HEK293 (cell line): ENCODE results near the gene AMBRA1.

ENCODE experiments used
- CTCF ChIA-PET: fragments of 350-600 bp; formaldehyde crosslinking; extraction: SDS; loops from one replicate; lab custom pipeline; 2021; ENCODE audit warnings: antibody characterized with exemption; lab: Yijun Ruan, JAX
- POLR2A ChIA-PET: fragments of 300-600 bp; formaldehyde crosslinking; extraction: SDS; loops from one replicate; lab custom pipeline; 2020; ENCODE audit warnings: antibody characterized with exemption, inconsistent platforms; lab: Yijun Ruan, JAX
- H3K27ac ChIP-seq: fragments of 200-500 bp; sonication (Bioruptor generic); 2 replicates; pipeline ENCODE4 v1.5.1; 2014; ENCODE audit warnings: low read depth, low read length, control low read depth, inconsistent platforms; ENCODE audit errors: extremely low read depth
- H3K36me3 ChIP-seq, 2 experiments: fragments of 200-500 bp in 1 of 2; sonication (Bioruptor generic) in 1 of 2; 1 replicate in 1 of 2; 2 replicates in 1 of 2; pipeline ENCODE4 v1.5.1; 2014 to 2017; ENCODE audit warnings: inconsistent platforms in 2 of 2, low read length in 2 of 2; ENCODE audit not compliant: control insufficient read depth in 2 of 2, insufficient read depth in 1 of 2
- H3K4me1 ChIP-seq: fragments of 200-500 bp; sonication (Bioruptor generic); 2 replicates; pipeline ENCODE4 v1.5.1; 2014; ENCODE audit warnings: mild to moderate bottlenecking, low read length, inconsistent platforms; ENCODE audit not compliant: control insufficient read depth, insufficient read depth
- H3K4me3 ChIP-seq: 2 replicates; pipeline ENCODE4 v1.5.1; 2011; ENCODE audit warnings: low read depth, mild to moderate bottlenecking, control low read depth, low read length, moderate library complexity
- H3K9me3 ChIP-seq: fragments of 200-500 bp; sonication (Bioruptor generic); 2 replicates; pipeline ENCODE4 v1.5.1; 2014; ENCODE audit warnings: low read depth, low read length, inconsistent platforms; ENCODE audit not compliant: control insufficient read depth, insufficient read depth
- BCL11B ChIP-seq: fragments of 450-650 bp; formaldehyde crosslinking; IDR thresholded peaks from 2 replicates; pipeline ENCODE4 v1.5.1; 2016; ENCODE audit warnings: low read depth, missing biosample characterization, missing genetic modification characterization
- KLF16 ChIP-seq: fragments of 450-650 bp; formaldehyde crosslinking; IDR thresholded peaks from 2 replicates; pipeline ENCODE4 v1.5.1; 2017; ENCODE audit warnings: missing biosample characterization, missing genetic modification characterization
- MZF1 ChIP-seq: fragments of 450-650 bp; formaldehyde crosslinking; IDR thresholded peaks from 2 replicates; pipeline ENCODE4 v1.5.1; 2017; ENCODE audit warnings: missing biosample characterization, missing genetic modification characterization, borderline replicate concordance
- WT1 ChIP-seq: fragments of 450-650 bp; formaldehyde crosslinking; IDR thresholded peaks from 2 replicates; pipeline ENCODE4 v1.5.1; 2016; ENCODE audit warnings: missing biosample characterization, missing genetic modification characterization
- ZFP3 ChIP-seq: fragments of 450-650 bp; formaldehyde crosslinking; IDR thresholded peaks from 2 replicates; pipeline ENCODE4 v1.5.1; 2016; ENCODE audit warnings: low read depth, missing biosample characterization, missing genetic modification characterization
- ZNF133 ChIP-seq: fragments of 450-650 bp; formaldehyde crosslinking; IDR thresholded peaks from 2 replicates; pipeline ENCODE4 v1.5.1; 2016; ENCODE audit warnings: missing biosample characterization, missing genetic modification characterization
- ZNF16 ChIP-seq: fragments of 450-650 bp; formaldehyde crosslinking; IDR thresholded peaks from 2 replicates; pipeline ENCODE4 v1.5.1; 2016; ENCODE audit warnings: low read depth, missing biosample characterization, missing genetic modification characterization
- ZNF214 ChIP-seq: fragments of 450-650 bp; formaldehyde crosslinking; IDR thresholded peaks from 2 replicates; pipeline ENCODE4 v1.5.1; 2017; ENCODE audit warnings: missing biosample characterization, mild to moderate bottlenecking, missing genetic modification characterization, borderline replicate concordance
- ZNF223 ChIP-seq: fragments of 450-650 bp; formaldehyde crosslinking; IDR thresholded peaks from 2 replicates; pipeline ENCODE4 v1.5.1; 2016; ENCODE audit warnings: missing biosample characterization, missing genetic modification characterization
- ZNF23 ChIP-seq: fragments of 450-650 bp; formaldehyde crosslinking; IDR thresholded peaks from 2 replicates; pipeline ENCODE4 v1.5.1; 2016; ENCODE audit warnings: missing biosample characterization, missing genetic modification characterization, borderline replicate concordance
- ZNF292 ChIP-seq: fragments of 450-650 bp; formaldehyde crosslinking; IDR thresholded peaks from 2 replicates; pipeline ENCODE4 v1.5.1; 2016; ENCODE audit warnings: low read depth, missing biosample characterization, missing genetic modification characterization, borderline replicate concordance
- ZNF391 ChIP-seq: fragments of 450-650 bp; formaldehyde crosslinking; IDR thresholded peaks from 2 replicates; pipeline ENCODE4 v1.5.1; 2016; ENCODE audit warnings: low read depth, missing biosample characterization, missing genetic modification characterization, borderline replicate concordance
- ZNF404 ChIP-seq: fragments of 450-650 bp; formaldehyde crosslinking; IDR thresholded peaks from 2 replicates; pipeline ENCODE4 v1.5.1; 2017; ENCODE audit warnings: missing biosample characterization, missing genetic modification characterization
- ZNF521 ChIP-seq: fragments of 450-650 bp; formaldehyde crosslinking; IDR thresholded peaks from 2 replicates; pipeline ENCODE4 v1.5.1; 2017; ENCODE audit warnings: missing biosample characterization, mild to moderate bottlenecking, missing genetic modification characterization
- ZNF558 ChIP-seq: fragments of 450-650 bp; formaldehyde crosslinking; IDR thresholded peaks from 2 replicates; pipeline ENCODE4 v1.5.1; 2016; ENCODE audit warnings: missing biosample characterization, missing genetic modification characterization
- ZNF560 ChIP-seq: fragments of 450-650 bp; formaldehyde crosslinking; IDR thresholded peaks from 2 replicates; pipeline ENCODE4 v1.5.1; 2017; ENCODE audit warnings: missing biosample characterization, missing genetic modification characterization, borderline replicate concordance
- ZNF621 ChIP-seq: fragments of 450-650 bp; formaldehyde crosslinking; IDR thresholded peaks from 2 replicates; pipeline ENCODE4 v1.5.1; 2017; ENCODE audit warnings: missing biosample characterization, missing genetic modification characterization
- ZNF701 ChIP-seq: fragments of 450-650 bp; formaldehyde crosslinking; IDR thresholded peaks from 2 replicates; pipeline ENCODE4 v1.5.1; 2016; ENCODE audit warnings: missing biosample characterization, missing genetic modification characterization
- ZNF768 ChIP-seq: fragments of 450-650 bp; formaldehyde crosslinking; IDR thresholded peaks from 2 replicates; pipeline ENCODE4 v1.5.1; 2018; ENCODE audit warnings: missing biosample characterization, mild to moderate bottlenecking, missing genetic modification characterization
- ZNF791 ChIP-seq: fragments of 450-650 bp; formaldehyde crosslinking; IDR thresholded peaks from 2 replicates; pipeline ENCODE4 v1.5.1; 2016; ENCODE audit warnings: missing biosample characterization, missing genetic modification characterization
- ZNF830 ChIP-seq: fragments of 450-650 bp; IDR thresholded peaks from 2 replicates; pipeline ENCODE4 v1.5.0; 2018; ENCODE audit warnings: missing biosample characterization, missing genetic modification characterization, low read depth, mild to moderate bottlenecking, moderate library complexity
- ZXDB ChIP-seq: fragments of 450-650 bp; formaldehyde crosslinking; IDR thresholded peaks from 2 replicates; pipeline ENCODE4 v1.5.1; 2016; ENCODE audit warnings: missing biosample characterization, missing genetic modification characterization
- TF ChIP-seq, protein P1 (sequence below): fragments of 450-650 bp; formaldehyde crosslinking; IDR thresholded peaks from 2 replicates; pipeline ENCODE4 v1.5.1; 2016; ENCODE audit warnings: missing biosample characterization, missing genetic modification characterization
- TF ChIP-seq, protein P2 (sequence below): fragments of 450-650 bp; formaldehyde crosslinking; IDR thresholded peaks from 2 replicates; pipeline ENCODE4 v1.5.1; 2016; ENCODE audit warnings: missing biosample characterization, missing genetic modification characterization
- TF ChIP-seq, protein P3 (sequence below): fragments of 450-650 bp; formaldehyde crosslinking; IDR thresholded peaks from 2 replicates; pipeline ENCODE4 v1.5.1; 2016; ENCODE audit warnings: missing biosample characterization, missing genetic modification characterization
- TF ChIP-seq, protein P4 (sequence below): fragments of 450-650 bp; formaldehyde crosslinking; IDR thresholded peaks from 2 replicates; pipeline ENCODE4 v1.5.1; 2016; ENCODE audit warnings: missing biosample characterization, missing genetic modification characterization

Gene AMBRA1

DNA sequence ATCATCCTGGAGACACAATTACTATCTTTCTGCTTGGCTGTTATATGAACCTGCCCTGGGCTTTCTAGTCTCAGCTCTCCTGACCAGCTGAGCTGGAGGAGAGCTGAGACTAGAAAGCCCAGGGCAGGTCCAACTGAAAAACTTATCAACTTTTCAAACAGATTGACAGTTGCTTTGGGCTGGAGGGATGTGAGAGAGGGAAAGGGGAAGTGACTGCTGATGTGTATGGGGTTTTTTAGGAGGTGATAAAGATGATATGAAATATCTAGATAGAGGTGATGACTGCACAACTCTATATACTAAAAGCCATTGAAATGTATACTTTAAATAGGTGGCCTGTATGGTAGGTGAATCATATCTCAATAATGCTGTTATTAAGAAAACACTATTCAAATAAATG, 142.1 kb downstream of the AMBRA1 start:
- ChIA-PET POLR2A (no interaction called here), CTCF (interaction anchor here (0.9 to 1.6 kb wide), 2 partner anchors 36 to 77 kb away, joined by 3 to 5 read pairs; no protein-coding TSS in a partner anchor)
- no peak overlapping the region for H3K4me3 ChIP-seq

DNA sequence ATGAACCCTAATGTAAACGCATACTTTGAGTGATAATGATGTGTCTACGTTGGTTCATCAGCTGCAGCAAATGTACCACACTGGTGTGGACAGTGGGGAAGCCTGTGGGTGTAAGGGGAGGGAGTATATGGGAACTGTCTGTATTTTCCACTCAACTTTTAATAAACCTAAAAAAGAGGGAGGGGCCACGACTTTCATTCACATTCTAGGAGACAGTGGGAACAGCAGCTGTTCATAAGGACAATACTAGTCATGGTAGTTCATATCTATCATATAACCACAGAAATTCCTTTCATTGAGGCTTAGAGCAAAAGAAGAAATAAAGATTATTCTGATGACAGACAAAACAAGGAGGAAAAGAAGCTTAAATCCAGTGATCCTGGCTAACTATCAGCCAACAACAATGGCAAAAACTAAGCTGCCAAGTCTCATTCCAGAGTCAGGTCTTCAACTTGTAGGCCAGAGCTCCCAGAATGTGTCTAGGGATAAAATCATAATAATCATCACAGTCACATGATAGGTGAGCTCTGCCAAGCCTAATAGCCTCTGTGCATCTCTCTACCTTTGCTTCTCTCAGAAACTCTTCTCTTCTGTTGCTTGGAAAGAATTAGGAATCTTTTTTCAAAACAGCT, 142.9 kb downstream of the AMBRA1 start:
- no peak for TF ChIP-seq ZXDB (tag by site-specific recombination)
- TF ChIP-seq ZNF560 (tag by site-specific recombination), result no peak
- TF ChIP-seq ZNF558 (tag by site-specific recombination), result no peak
- TF ChIP-seq ZNF404 (tag by site-specific recombination), result no peak
- TF ChIP-seq, protein P1, sequence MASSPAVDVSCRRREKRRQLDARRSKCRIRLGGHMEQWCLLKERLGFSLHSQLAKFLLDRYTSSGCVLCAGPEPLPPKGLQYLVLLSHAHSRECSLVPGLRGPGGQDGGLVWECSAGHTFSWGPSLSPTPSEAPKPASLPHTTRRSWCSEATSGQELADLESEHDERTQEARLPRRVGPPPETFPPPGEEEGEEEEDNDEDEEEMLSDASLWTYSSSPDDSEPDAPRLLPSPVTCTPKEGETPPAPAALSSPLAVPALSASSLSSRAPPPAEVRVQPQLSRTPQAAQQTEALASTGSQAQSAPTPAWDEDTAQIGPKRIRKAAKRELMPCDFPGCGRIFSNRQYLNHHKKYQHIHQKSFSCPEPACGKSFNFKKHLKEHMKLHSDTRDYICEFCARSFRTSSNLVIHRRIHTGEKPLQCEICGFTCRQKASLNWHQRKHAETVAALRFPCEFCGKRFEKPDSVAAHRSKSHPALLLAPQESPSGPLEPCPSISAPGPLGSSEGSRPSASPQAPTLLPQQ (tag by site-specific recombination), result no peak
- no peak for TF ChIP-seq ZNF621 (tag by site-specific recombination)
- TF ChIP-seq, protein P2, sequence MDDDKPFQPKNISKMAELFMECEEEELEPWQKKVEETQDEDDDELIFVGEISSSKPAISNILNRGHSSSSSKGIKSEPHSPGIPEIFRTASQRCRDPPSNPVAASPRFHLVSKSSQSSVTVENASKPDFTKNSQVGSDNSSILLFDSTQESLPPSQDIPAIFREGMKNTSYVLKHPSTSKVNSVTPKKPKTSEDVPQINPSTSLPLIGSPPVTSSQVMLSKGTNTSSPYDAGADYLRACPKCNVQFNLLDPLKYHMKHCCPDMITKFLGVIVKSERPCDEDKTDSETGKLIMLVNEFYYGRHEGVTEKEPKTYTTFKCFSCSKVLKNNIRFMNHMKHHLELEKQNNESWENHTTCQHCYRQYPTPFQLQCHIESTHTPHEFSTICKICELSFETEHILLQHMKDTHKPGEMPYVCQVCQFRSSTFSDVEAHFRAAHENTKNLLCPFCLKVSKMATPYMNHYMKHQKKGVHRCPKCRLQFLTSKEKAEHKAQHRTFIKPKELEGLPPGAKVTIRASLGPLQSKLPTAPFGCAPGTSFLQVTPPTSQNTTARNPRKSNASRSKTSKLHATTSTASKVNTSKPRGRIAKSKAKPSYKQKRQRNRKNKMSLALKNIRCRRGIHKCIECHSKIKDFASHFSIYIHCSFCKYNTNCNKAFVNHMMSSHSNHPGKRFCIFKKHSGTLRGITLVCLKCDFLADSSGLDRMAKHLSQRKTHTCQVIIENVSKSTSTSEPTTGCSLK (tag by site-specific recombination), result no peak
- no peak for TF ChIP-seq ZNF391 (tag by site-specific recombination)
- no peak for TF ChIP-seq ZNF133 (tag by site-specific recombination)
- H3K36me3 ChIP-seq, result no peaks in the 10 kb centered on the region
- ChIA-PET POLR2A (interaction anchor here (0.6 kb wide), 2 partner anchors 44 to 60 kb away, joined by 3 to 5 read pairs; no protein-coding TSS in a partner anchor), CTCF (interaction anchor here (0.5 to 1.6 kb wide), 4 partner anchors 37 to 78 kb away, joined by 3 to 5 read pairs (median 3); no protein-coding TSS in a partner anchor)
- no peaks in the 10 kb centered on the region for H3K4me1 ChIP-seq
- H3K9me3 ChIP-seq, result no peaks in the 10 kb centered on the region
- no peak overlapping the region for H3K27ac ChIP-seq
- H3K4me3 ChIP-seq, result no peak overlapping the region

More for the DNA sequence above, 142.1 kb downstream of the AMBRA1 start:
- Histone ChIP-seq H3K36me3 (no peaks in the 10 kb centered on the region), H3K4me1 (no peaks in the 10 kb centered on the region), H3K27ac (no peak overlapping the region), H3K9me3 (no peaks in the 10 kb centered on the region)
- TF ChIP-seq ZNF16 (no peak), ZNF701 (tag by site-specific recombination) (no peak), ZFP3 (tag by site-specific recombination) (no peak), ZNF521 (tag by site-specific recombination) (no peak), ZNF791 (no peak), ZNF214 (tag by site-specific recombination) (no peak), ZNF23 (tag by site-specific recombination) (no peak), MZF1 (tag by site-specific recombination) (no peak), ZNF292 (no peak), KLF16 (tag by site-specific recombination) (no peak), BCL11B (tag by site-specific recombination) (no peak), ZNF768 (tag by site-specific recombination) (no peak), ZNF830 (no peak), WT1 (tag by site-specific recombination) (no peak), ZNF223 (tag by site-specific recombination) (no peak)
- TF ChIP-seq, protein P3, sequence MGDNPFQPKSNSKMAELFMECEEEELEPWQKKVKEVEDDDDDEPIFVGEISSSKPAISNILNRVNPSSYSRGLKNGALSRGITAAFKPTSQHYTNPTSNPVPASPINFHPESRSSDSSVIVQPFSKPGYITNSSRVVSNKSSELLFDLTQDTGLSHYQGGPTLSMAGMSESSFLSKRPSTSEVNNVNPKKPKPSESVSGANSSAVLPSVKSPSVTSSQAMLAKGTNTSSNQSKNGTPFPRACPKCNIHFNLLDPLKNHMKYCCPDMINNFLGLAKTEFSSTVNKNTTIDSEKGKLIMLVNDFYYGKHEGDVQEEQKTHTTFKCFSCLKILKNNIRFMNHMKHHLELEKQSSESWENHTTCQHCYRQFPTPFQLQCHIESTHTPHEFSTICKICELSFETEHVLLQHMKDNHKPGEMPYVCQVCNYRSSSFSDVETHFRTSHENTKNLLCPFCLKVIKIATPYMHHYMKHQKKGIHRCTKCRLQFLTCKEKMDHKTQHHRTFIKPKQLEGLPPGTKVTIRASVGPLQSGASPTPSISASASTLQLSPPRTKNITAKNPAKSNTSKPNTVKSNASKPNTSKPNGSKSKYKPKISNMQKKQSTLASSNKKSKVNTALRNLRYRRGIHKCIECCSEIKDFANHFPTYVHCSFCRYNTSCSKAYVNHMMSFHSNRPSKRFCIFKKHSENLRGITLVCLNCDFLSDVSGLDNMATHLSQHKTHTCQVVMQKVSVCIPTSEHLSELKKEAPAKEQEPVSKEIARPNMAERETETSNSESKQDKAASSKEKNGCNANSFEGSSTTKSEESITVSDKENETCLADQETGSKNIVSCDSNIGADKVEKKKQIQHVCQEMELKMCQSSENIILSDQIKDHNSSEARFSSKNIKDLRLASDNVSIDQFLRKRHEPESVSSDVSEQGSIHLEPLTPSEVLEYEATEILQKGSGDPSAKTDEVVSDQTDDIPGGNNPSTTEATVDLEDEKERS (tag by site-specific recombination), result no peak
- TF ChIP-seq, protein P4, sequence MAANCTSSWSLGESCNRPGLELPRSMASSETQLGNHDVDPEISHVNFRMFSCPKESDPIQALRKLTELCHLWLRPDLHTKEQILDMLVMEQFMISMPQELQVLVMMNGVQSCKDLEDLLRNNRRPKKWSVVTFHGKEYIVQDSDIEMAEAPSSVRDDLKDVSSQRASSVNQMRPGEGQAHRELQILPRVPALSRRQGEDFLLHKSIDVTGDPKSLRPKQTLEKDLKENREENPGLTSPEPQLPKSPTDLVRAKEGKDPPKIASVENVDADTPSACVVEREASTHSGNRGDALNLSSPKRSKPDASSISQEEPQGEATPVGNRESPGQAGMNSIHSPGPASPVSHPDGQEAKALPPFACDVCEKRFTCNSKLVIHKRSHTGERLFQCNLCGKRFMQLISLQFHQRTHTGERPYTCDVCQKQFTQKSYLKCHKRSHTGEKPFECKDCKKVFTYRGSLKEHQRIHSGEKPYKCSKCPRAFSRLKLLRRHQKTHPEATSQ, result no peak
